HepG2 (cell line): ENCODE results near the gene FFAR4. TPM values are rescaled to one million over a fixed set of nuclear protein-coding genes. Genes with fewer than 3 reads are reported as not detected.

Source experiments
- CREM ChIP-seq, 2 experiments: sonication (generic) in 1 of 2; formaldehyde crosslinking in 1 of 2; IDR thresholded peaks; 2 replicates each; pipeline versions ENCODE4 v1.4.0 to v1.6.1; 2016 to 2020; ENCODE audit warnings: antibody characterized with exemption in 1 of 2, mild to moderate bottlenecking in 1 of 2, missing genetic modification reagents in 1 of 2
- DMAP1 ChIP-seq: IDR thresholded peaks from 2 replicates; pipeline ENCODE4 v1.6.1; 2016
- HES4 ChIP-seq: sonication (generic); formaldehyde crosslinking; IDR thresholded peaks from 2 replicates; pipeline ENCODE4 v1.9.0; 2021; ENCODE audit warnings: mild to moderate bottlenecking, missing genetic modification reagents, borderline replicate concordance
- MTA3 ChIP-seq: sonication (generic); formaldehyde crosslinking; IDR thresholded peaks from 2 replicates; pipeline ENCODE4 v1.4.0; 2020; ENCODE audit warnings: missing genetic modification reagents
- RARG ChIP-seq: sonication (generic); formaldehyde crosslinking; IDR thresholded peaks from 2 replicates; pipeline ENCODE4 v1.4.0; 2020; ENCODE audit warnings: low read depth, mild to moderate bottlenecking, missing genetic modification reagents
- SMAD9 ChIP-seq: sonication (generic); formaldehyde crosslinking; IDR thresholded peaks from 2 replicates; pipeline ENCODE4 v1.5.1; 2020; ENCODE audit warnings: mild to moderate bottlenecking, missing genetic modification reagents
- ZBTB38 ChIP-seq: sonication (generic); formaldehyde crosslinking; IDR thresholded peaks from 2 replicates; pipeline ENCODE4 v1.5.1; 2020; ENCODE audit warnings: mild to moderate bottlenecking, missing genetic modification reagents
- ZC3H4 ChIP-seq: sonication (generic); formaldehyde crosslinking; IDR thresholded peaks from 2 replicates; pipeline ENCODE4 v1.4.0; 2020; ENCODE audit warnings: missing genetic modification reagents, borderline replicate concordance
- ZNF207 ChIP-seq: fragments of 450-650 bp; IDR thresholded peaks from 2 replicates; pipeline ENCODE4 v1.6.1; 2016; ENCODE audit warnings: antibody characterized with exemption, borderline replicate concordance
- ZNF230 ChIP-seq: sonication (generic); formaldehyde crosslinking; IDR thresholded peaks from 2 replicates; pipeline ENCODE4 v1.4.0; 2020; ENCODE audit warnings: mild to moderate bottlenecking, missing genetic modification reagents
- ZNF232 ChIP-seq: sonication (generic); formaldehyde crosslinking; IDR thresholded peaks from 2 replicates; pipeline ENCODE4 v1.4.0; 2020; ENCODE audit warnings: missing genetic modification reagents, borderline replicate concordance
- ZNF720 ChIP-seq: sonication (generic); formaldehyde crosslinking; IDR thresholded peaks from 2 replicates; pipeline ENCODE4 v1.4.0; 2020; ENCODE audit warnings: missing genetic modification reagents
- ZZZ3 ChIP-seq: sonication (generic); formaldehyde crosslinking; IDR thresholded peaks from 2 replicates; pipeline ENCODE4 v1.4.0; 2020; ENCODE audit warnings: missing genetic modification reagents, mild to moderate bottlenecking, borderline replicate concordance
- polyA plus RNA-seq, 8 experiments: library from polyadenylated mRNA; depleted of rRNA in 3 of 8; stranded (reverse) in 7 of 8; unstranded in 1 of 8; fragments of >200 nt; fragmentation: Illumina TruSeq in 4 of 8; extraction: Trizol in 4 of 8; gene quantifications; 2 replicates each; pipeline versions ENCODE4 v1.2.1 to v1.2.3, GENCODE V29; 2011 to 2016; ENCODE audit warnings: low read depth in 4 of 8, missing spikeins in 1 of 8, mixed read lengths in 1 of 8; ENCODE audit not compliant: insufficient read depth in 1 of 8
- total RNA-seq, 5 experiments: library from RNA; depleted of rRNA; stranded (reverse); fragments of >200 nt; fragmentation: Illumina TruSeq; extraction: Trizol; gene quantifications; 2 replicates each; pipeline ENCODE4 v1.2.3, GENCODE V29; 2016; ENCODE audit warnings: low read depth in 1 of 5
- TF ChIP-seq, protein P1 (sequence below): sonication (generic); formaldehyde crosslinking; IDR thresholded peaks from 2 replicates; pipeline ENCODE4 v1.4.0; 2020; ENCODE audit warnings: mild to moderate bottlenecking, missing genetic modification reagents, borderline replicate concordance
- TF ChIP-seq, protein P2 (sequence below): sonication (generic); formaldehyde crosslinking; IDR thresholded peaks from 2 replicates; pipeline ENCODE4 v1.5.1; 2020; ENCODE audit warnings: mild to moderate bottlenecking, missing genetic modification reagents
- TF ChIP-seq, protein P3 (sequence below): sonication (generic); formaldehyde crosslinking; IDR thresholded peaks from 2 replicates; pipeline ENCODE4 v1.4.0; 2020; ENCODE audit warnings: missing genetic modification reagents, borderline replicate concordance
- TF ChIP-seq, protein P4 (sequence below): IDR thresholded peaks from 2 replicates; pipeline ENCODE4 v1.6.1; 2016; ENCODE audit warnings: mild to moderate bottlenecking

Gene FFAR4
- total and polyA plus RNA-seq, 2 of the 13 experiments (the other 11 are each of a cell fraction or from before 2014, with no cell fraction given): 0.09 TPM; not detected in 1

DNA sequence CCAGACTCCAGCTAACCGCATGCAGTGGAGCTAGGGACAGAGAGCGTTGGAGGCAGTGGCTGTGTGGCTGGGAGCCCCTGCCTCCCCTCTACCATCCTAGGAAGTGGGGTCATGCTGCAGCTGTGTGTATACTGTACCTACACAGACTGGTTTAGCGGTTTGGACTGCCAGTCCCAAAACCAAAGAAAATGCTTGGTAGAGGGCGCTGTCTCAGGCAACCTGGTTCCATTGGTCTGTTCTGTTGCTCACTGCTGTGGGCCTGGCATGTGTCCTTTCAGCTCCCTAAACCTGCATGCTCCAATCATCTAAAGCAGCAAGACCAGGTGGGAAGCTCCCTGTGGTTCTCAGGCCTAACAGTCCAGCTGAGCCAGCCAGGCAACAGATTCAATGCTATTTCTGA lies 30.1 kb downstream of the FFAR4 start (continued):
- TF ChIP-seq RARG: no peak
- TF ChIP-seq ZBTB38 (CRISPR knock-in tag): peak; percentile 43
- TF ChIP-seq, protein P1, sequence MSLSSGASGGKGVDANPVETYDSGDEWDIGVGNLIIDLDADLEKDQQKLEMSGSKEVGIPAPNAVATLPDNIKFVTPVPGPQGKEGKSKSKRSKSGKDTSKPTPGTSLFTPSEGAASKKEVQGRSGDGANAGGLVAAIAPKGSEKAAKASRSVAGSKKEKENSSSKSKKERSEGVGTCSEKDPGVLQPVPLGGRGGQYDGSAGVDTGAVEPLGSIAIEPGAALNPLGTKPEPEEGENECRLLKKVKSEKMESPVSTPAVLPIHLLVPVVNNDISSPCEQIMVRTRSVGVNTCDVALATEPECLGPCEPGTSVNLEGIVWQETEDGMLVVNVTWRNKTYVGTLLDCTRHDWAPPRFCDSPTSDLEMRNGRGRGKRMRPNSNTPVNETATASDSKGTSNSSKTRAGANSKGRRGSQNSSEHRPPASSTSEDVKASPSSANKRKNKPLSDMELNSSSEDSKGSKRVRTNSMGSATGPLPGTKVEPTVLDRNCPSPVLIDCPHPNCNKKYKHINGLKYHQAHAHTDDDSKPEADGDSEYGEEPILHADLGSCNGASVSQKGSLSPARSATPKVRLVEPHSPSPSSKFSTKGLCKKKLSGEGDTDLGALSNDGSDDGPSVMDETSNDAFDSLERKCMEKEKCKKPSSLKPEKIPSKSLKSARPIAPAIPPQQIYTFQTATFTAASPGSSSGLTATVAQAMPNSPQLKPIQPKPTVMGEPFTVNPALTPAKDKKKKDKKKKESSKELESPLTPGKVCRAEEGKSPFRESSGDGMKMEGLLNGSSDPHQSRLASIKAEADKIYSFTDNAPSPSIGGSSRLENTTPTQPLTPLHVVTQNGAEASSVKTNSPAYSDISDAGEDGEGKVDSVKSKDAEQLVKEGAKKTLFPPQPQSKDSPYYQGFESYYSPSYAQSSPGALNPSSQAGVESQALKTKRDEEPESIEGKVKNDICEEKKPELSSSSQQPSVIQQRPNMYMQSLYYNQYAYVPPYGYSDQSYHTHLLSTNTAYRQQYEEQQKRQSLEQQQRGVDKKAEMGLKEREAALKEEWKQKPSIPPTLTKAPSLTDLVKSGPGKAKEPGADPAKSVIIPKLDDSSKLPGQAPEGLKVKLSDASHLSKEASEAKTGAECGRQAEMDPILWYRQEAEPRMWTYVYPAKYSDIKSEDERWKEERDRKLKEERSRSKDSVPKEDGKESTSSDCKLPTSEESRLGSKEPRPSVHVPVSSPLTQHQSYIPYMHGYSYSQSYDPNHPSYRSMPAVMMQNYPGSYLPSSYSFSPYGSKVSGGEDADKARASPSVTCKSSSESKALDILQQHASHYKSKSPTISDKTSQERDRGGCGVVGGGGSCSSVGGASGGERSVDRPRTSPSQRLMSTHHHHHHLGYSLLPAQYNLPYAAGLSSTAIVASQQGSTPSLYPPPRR: no peak
- TF ChIP-seq DMAP1: no peak
- TF ChIP-seq ZNF207: no peak
- no peak for TF ChIP-seq ZZZ3
- no peak for TF ChIP-seq ZNF230 (CRISPR knock-in tag)
- no peak for TF ChIP-seq CREM (IDR thresholded peaks at IDR 0.05)
- TF ChIP-seq CREM (CRISPR knock-in tag; IDR thresholded peaks at IDR 0.05): no peak
- no peak for TF ChIP-seq SMAD9 (CRISPR knock-in tag)
- TF ChIP-seq, protein P2, sequence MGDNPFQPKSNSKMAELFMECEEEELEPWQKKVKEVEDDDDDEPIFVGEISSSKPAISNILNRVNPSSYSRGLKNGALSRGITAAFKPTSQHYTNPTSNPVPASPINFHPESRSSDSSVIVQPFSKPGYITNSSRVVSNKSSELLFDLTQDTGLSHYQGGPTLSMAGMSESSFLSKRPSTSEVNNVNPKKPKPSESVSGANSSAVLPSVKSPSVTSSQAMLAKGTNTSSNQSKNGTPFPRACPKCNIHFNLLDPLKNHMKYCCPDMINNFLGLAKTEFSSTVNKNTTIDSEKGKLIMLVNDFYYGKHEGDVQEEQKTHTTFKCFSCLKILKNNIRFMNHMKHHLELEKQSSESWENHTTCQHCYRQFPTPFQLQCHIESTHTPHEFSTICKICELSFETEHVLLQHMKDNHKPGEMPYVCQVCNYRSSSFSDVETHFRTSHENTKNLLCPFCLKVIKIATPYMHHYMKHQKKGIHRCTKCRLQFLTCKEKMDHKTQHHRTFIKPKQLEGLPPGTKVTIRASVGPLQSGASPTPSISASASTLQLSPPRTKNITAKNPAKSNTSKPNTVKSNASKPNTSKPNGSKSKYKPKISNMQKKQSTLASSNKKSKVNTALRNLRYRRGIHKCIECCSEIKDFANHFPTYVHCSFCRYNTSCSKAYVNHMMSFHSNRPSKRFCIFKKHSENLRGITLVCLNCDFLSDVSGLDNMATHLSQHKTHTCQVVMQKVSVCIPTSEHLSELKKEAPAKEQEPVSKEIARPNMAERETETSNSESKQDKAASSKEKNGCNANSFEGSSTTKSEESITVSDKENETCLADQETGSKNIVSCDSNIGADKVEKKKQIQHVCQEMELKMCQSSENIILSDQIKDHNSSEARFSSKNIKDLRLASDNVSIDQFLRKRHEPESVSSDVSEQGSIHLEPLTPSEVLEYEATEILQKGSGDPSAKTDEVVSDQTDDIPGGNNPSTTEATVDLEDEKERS: no peak
- TF ChIP-seq ZNF720 (CRISPR knock-in tag): no peak
- TF ChIP-seq, protein P3, sequence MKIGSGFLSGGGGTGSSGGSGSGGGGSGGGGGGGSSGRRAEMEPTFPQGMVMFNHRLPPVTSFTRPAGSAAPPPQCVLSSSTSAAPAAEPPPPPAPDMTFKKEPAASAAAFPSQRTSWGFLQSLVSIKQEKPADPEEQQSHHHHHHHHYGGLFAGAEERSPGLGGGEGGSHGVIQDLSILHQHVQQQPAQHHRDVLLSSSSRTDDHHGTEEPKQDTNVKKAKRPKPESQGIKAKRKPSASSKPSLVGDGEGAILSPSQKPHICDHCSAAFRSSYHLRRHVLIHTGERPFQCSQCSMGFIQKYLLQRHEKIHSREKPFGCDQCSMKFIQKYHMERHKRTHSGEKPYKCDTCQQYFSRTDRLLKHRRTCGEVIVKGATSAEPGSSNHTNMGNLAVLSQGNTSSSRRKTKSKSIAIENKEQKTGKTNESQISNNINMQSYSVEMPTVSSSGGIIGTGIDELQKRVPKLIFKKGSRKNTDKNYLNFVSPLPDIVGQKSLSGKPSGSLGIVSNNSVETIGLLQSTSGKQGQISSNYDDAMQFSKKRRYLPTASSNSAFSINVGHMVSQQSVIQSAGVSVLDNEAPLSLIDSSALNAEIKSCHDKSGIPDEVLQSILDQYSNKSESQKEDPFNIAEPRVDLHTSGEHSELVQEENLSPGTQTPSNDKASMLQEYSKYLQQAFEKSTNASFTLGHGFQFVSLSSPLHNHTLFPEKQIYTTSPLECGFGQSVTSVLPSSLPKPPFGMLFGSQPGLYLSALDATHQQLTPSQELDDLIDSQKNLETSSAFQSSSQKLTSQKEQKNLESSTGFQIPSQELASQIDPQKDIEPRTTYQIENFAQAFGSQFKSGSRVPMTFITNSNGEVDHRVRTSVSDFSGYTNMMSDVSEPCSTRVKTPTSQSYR: no peak
- 0 out of 2 replicates have a peak, but pooled peaks have one; percentile 28 for TF ChIP-seq HES4 (CRISPR knock-in tag)
- TF ChIP-seq ZC3H4 (CRISPR knock-in tag): peak; percentile 86; the same call in 1 of the 2 replicates
- TF ChIP-seq MTA3 (CRISPR knock-in tag): no peak
- no peak for TF ChIP-seq ZNF232 (CRISPR knock-in tag)
- TF ChIP-seq, protein P4, sequence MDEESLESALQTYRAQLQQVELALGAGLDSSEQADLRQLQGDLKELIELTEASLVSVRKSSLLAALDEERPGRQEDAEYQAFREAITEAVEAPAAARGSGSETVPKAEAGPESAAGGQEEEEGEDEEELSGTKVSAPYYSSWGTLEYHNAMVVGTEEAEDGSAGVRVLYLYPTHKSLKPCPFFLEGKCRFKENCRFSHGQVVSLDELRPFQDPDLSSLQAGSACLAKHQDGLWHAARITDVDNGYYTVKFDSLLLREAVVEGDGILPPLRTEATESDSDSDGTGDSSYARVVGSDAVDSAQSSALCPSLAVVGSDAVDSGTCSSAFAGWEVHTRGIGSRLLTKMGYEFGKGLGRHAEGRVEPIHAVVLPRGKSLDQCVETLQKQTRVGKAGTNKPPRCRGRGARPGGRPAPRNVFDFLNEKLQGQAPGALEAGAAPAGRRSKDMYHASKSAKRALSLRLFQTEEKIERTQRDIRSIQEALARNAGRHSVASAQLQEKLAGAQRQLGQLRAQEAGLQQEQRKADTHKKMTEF: no peak
